Measurements from ENCODE around the gene TNK2.

TNK2 gene

DNA sequence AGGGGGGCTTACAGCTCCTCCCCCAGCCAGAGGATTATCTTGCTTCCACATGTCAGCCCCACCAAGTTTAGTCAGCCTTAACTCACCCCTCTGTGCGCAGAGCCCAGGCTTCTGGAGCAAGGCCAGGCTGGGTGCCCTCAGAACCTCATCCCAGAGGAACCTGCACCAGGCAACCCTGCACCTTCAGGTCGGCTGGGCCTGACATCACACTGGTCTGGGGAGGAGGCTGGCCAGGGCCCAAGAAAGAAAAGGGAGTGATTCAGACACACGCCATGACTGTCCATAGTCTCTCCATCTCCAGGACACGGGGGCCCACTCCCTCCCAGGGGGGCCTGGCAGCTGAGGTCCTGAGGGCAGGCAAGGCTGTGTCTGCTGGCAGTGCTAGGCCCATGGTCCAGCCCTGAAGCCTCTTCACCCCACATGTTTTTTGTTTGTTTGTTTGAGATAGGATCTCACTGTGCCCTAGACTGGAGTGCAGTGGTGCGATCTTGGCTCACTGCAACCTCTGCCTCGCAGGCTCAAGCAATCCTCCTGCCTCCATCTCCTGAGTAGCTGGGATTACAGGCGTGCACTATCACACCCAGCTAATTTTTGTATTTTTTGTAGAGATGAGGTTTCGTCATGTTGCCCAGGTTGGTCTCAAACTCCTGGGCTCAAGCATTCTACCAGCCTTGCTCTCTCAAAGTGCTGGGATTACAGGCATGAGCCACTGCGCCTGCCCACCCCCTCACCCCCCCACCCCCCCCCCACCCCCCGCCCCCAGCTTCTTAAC is 11.1 kb downstream of the TNK2 start:
- H3K4me2 ChIP-seq (ENCODE audit: low read depth, low read length, poor library complexity, severe bottlenecking) = peak overlapping the region; percentile 96

GRCh38 chr3:195896361-195897080 is 11.8 kb downstream of the TNK2 start:
- TF ChIP-seq CTCF (conservative IDR thresholded peaks at IDR 0.05; ENCODE audit: low read length) = no peak
- no peak for TF ChIP-seq EZH2phosphoT487 (IDR thresholded peaks at IDR 0.05; ENCODE audit: borderline replicate concordance)
- Histone ChIP-seq H3F3A (ENCODE audit: low read depth) (no peaks in the 10 kb centered on the region), H4K20me1 (ENCODE audit: insufficient read depth, low read length, poor library complexity, severe bottlenecking) (peaks cover 18% of the 10 kb centered on the region), H3K27me3 (ENCODE audit: insufficient read depth, low read length, poor library complexity, severe bottlenecking) (no peaks in the 10 kb centered on the region), H3K9me3 (ENCODE audit: insufficient read depth, low read depth, low read length) (no peaks in the 10 kb centered on the region), H3K9me2 (replicated peaks; ENCODE audit: low read depth, low read length) (no peaks in the 10 kb centered on the region), H3K4me1 (ENCODE audit: insufficient read depth, low read length, poor library complexity, severe bottlenecking) (peaks cover 56% of the 10 kb centered on the region), H3K4me2 (ENCODE audit: low read depth, low read length, poor library complexity, severe bottlenecking) (peak overlapping the region; percentile 96), H3K4me3 (ENCODE audit: low read length, poor library complexity, severe bottlenecking) (peak overlapping the region; percentile 92), H3K79me2 (ENCODE audit: insufficient read depth, low read length) (peaks cover 80% of the 10 kb centered on the region), H3K36me3 (ENCODE audit: insufficient read depth, low read length) (no peaks in the 10 kb centered on the region), H3K9ac (ENCODE audit: low read depth, low read length, poor library complexity, severe bottlenecking) (peak overlapping the region; percentile 84), H2AFZ (ENCODE audit: low read length) (peak overlapping the region; percentile 76; the same call in 1 of the 2 replicates)

More for the DNA sequence above, 11.1 kb downstream of the TNK2 start:
- Histone ChIP-seq H3K9ac (ENCODE audit: low read depth, low read length, poor library complexity, severe bottlenecking) (peak overlapping the region; percentile 84), H3K79me2 (ENCODE audit: insufficient read depth, low read length) (peaks cover 81% of the 10 kb centered on the region), H3K36me3 (ENCODE audit: insufficient read depth, low read length) (no peaks in the 10 kb centered on the region), H3K4me3 (ENCODE audit: low read length, poor library complexity, severe bottlenecking) (no peak overlapping the region), H3K9me3 (ENCODE audit: insufficient read depth, low read depth, low read length) (no peaks in the 10 kb centered on the region), H3F3A (ENCODE audit: low read depth) (no peaks in the 10 kb centered on the region), H3K4me1 (ENCODE audit: insufficient read depth, low read length, poor library complexity, severe bottlenecking) (peaks cover 60% of the 10 kb centered on the region), H3K9me2 (replicated peaks; ENCODE audit: low read depth, low read length) (no peaks in the 10 kb centered on the region), H3K27me3 (ENCODE audit: insufficient read depth, low read length, poor library complexity, severe bottlenecking) (no peaks in the 10 kb centered on the region), H2AFZ (ENCODE audit: low read length) (no peak overlapping the region), H4K20me1 (ENCODE audit: insufficient read depth, low read length, poor library complexity, severe bottlenecking) (peaks cover 18% of the 10 kb centered on the region)
- TF ChIP-seq EZH2phosphoT487 (IDR thresholded peaks at IDR 0.05; ENCODE audit: borderline replicate concordance) = no peak
- TF ChIP-seq CTCF (conservative IDR thresholded peaks at IDR 0.05; ENCODE audit: low read length) = no peak

GRCh38 chr3:195895861-195896360 is 12.4 kb downstream of the TNK2 start:
- no peak for TF ChIP-seq EZH2phosphoT487 (IDR thresholded peaks at IDR 0.05; ENCODE audit: borderline replicate concordance)
- peak overlapping the region; percentile 96 for H3K4me2 ChIP-seq (ENCODE audit: low read depth, low read length, poor library complexity, severe bottlenecking)
- no peaks in the 10 kb centered on the region for H3F3A ChIP-seq (ENCODE audit: low read depth)
- peak overlapping the region; percentile 92 for H3K4me3 ChIP-seq (ENCODE audit: low read length, poor library complexity, severe bottlenecking)
- H4K20me1 ChIP-seq (ENCODE audit: insufficient read depth, low read length, poor library complexity, severe bottlenecking) = peaks cover 18% of the 10 kb centered on the region
- H3K9ac ChIP-seq (ENCODE audit: low read depth, low read length, poor library complexity, severe bottlenecking) = peak overlapping the region; percentile 84
- peaks cover 50% of the 10 kb centered on the region for H3K4me1 ChIP-seq (ENCODE audit: insufficient read depth, low read length, poor library complexity, severe bottlenecking)
- H2AFZ ChIP-seq (ENCODE audit: low read length) = peak overlapping the region; percentile 76; the same call in 1 of the 2 replicates
- H3K79me2 ChIP-seq (ENCODE audit: insufficient read depth, low read length) = peaks cover 73% of the 10 kb centered on the region
- H3K36me3 ChIP-seq (ENCODE audit: insufficient read depth, low read length) = no peaks in the 10 kb centered on the region
- no peaks in the 10 kb centered on the region for H3K9me2 ChIP-seq (replicated peaks; ENCODE audit: low read depth, low read length)
- no peaks in the 10 kb centered on the region for H3K27me3 ChIP-seq (ENCODE audit: insufficient read depth, low read length, poor library complexity, severe bottlenecking)
- no peaks in the 10 kb centered on the region for H3K9me3 ChIP-seq (ENCODE audit: insufficient read depth, low read depth, low read length)
